ENCODE data around the gene MED23. TPM values are rescaled to one million over a fixed set of nuclear protein-coding genes. Genes with fewer than 3 reads are reported as not detected.

Gene MED23
- total RNA-seq, 1 donor from 2014 or later, result 29.5 TPM

DNA sequence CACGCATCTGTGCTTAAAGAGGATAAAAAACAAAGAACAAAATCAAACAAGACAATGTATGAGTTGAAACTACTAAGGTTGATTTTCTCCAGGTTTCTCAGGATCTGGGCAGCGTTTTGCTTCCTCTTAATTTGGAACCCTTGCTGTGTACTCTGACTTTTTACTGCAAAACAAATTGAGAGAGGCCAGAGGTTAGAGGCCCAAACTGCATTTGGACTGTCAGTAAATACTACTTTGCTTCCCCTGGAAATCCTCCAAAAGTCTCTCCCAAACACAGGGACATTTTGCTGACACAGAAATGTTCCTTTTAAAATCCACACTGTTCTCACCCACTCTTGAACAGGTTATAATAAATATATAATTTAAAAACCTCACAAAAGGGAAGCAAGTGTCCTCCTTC, 53.9 kb downstream of the MED23 start:
- H3K27me3 Mint-ChIP-seq (ENCODE audit: low read depth, unreplicated experiment), result no peaks in the 10 kb centered on the region
- FAIRE-seq, result no peak
- DNase-seq (ENCODE audit: low read depth), result no peak
- no peak for TF ChIP-seq EZH2 (IDR thresholded peaks at IDR 0.05; ENCODE audit: insufficient read depth, low read length)
- TF ChIP-seq, protein P1, sequence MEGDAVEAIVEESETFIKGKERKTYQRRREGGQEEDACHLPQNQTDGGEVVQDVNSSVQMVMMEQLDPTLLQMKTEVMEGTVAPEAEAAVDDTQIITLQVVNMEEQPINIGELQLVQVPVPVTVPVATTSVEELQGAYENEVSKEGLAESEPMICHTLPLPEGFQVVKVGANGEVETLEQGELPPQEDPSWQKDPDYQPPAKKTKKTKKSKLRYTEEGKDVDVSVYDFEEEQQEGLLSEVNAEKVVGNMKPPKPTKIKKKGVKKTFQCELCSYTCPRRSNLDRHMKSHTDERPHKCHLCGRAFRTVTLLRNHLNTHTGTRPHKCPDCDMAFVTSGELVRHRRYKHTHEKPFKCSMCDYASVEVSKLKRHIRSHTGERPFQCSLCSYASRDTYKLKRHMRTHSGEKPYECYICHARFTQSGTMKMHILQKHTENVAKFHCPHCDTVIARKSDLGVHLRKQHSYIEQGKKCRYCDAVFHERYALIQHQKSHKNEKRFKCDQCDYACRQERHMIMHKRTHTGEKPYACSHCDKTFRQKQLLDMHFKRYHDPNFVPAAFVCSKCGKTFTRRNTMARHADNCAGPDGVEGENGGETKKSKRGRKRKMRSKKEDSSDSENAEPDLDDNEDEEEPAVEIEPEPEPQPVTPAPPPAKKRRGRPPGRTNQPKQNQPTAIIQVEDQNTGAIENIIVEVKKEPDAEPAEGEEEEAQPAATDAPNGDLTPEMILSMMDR (IDR thresholded peaks at IDR 0.05; ENCODE audit: insufficient read depth, low read depth, low read length), result no peak
- Histone ChIP-seq H4K20me1 (ENCODE audit: insufficient read depth, low read length) (no peaks in the 10 kb centered on the region), H3K4me1 (ENCODE audit: insufficient read depth, low read length) (no peaks in the 10 kb centered on the region), H3K79me2 (ENCODE audit: insufficient read depth, low read length) (no peaks in the 10 kb centered on the region), H2AFZ (ENCODE audit: low read depth, low read length) (no peak overlapping the region), H3K36me3 (ENCODE audit: insufficient read depth, low read length) (no peaks in the 10 kb centered on the region), H3K9ac (ENCODE audit: low read length) (no peak overlapping the region), H3K27me3 (ENCODE audit: insufficient read depth, low read length) (no peaks in the 10 kb centered on the region), H3K27ac (ENCODE audit: low read depth, low read length) (no peak overlapping the region), H3K9me3 (ENCODE audit: insufficient read depth, low read depth, low read length) (no peaks in the 10 kb centered on the region), H3K4me3 (ENCODE audit: insufficient read depth, low read depth, low read length) (no peak overlapping the region), H3K4me2 (ENCODE audit: low read length) (no peak overlapping the region)
- H3K27ac Mint-ChIP-seq (ENCODE audit: unreplicated experiment), result no peak overlapping the region
- H3K4me3 Mint-ChIP-seq (ENCODE audit: unreplicated experiment), result no peak overlapping the region
- no peaks in the 10 kb centered on the region for H3K9me3 Mint-ChIP-seq (ENCODE audit: unreplicated experiment)
- H3K4me1 Mint-ChIP-seq (ENCODE audit: low read depth, unreplicated experiment), result no peaks in the 10 kb centered on the region
- H3K36me3 Mint-ChIP-seq (ENCODE audit: low read depth, unreplicated experiment), result peaks cover 2% of the 10 kb centered on the region

DNA sequence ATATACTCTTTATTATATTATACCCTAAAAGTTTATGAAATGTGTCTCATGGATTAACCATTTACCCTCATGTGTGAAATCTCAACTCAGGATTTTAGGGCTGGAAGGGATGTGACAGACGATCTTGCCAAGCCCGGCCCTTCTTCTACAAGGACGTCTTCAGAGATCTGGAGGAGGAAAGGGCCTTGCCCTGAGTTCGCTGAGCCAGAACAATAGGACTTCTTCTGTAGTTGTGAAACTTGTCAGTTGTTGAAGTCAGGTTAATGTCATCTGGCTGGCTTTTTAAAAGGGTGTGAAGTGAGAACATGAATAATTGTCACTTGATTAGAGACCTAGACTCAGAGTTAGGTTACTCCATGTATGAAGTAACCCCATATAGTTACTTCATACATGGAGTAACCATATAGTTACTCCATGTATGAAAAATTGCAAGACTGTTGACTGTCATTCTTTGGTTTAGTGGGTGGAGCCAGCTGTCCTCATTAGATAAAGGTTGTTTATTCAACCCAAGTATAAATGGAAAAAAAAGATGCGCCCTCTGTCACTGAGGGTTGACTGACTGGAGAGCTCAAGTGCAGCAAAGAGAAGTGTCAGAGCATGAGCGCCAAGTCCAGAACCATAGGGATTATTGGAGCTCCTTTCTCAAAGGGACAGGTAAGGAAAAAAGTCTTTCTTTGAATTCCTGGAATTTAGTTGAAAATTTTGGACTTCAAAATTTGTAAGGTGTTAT, 55.2 kb downstream of the MED23 start, which contains the start of gene ARG1:
ARG1 (plus strand) TSS at position 541 of the 730 bp plus-strand sequence; CDS start at position 598, 57 bp downstream.
- H3K4me2 ChIP-seq (ENCODE audit: low read length), result no peak within 1 kb of the TSS
- no peaks in the 10 kb centered on the region for H3K27me3 Mint-ChIP-seq (ENCODE audit: low read depth, unreplicated experiment)
- no peaks in the 10 kb centered on the region for H4K20me1 ChIP-seq (ENCODE audit: insufficient read depth, low read length)
- peaks cover 2% of the 10 kb centered on the region for H3K36me3 Mint-ChIP-seq (ENCODE audit: low read depth, unreplicated experiment)
- no peaks in the 10 kb centered on the region for H3K9me3 ChIP-seq (ENCODE audit: insufficient read depth, low read depth, low read length)
- TF ChIP-seq, protein P1 (IDR thresholded peaks at IDR 0.05; ENCODE audit: insufficient read depth, low read depth, low read length), result no peak
- no peak for TF ChIP-seq EZH2 (IDR thresholded peaks at IDR 0.05; ENCODE audit: insufficient read depth, low read length)
- no peaks in the 10 kb centered on the region for H3K4me1 ChIP-seq (ENCODE audit: insufficient read depth, low read length)
- H3K9ac ChIP-seq (ENCODE audit: low read length), result no peak within 1 kb of the TSS
- H3K4me1 Mint-ChIP-seq (ENCODE audit: low read depth, unreplicated experiment), result no peaks in the 10 kb centered on the region
- H3K27me3 ChIP-seq (ENCODE audit: insufficient read depth, low read length), result no peaks in the 10 kb centered on the region
- H3K4me3 ChIP-seq (ENCODE audit: insufficient read depth, low read depth, low read length), result no peak within 1 kb of the TSS
- no peaks in the 10 kb centered on the region for H3K79me2 ChIP-seq (ENCODE audit: insufficient read depth, low read length)
- DNase-seq (ENCODE audit: low read depth) (no peak), FAIRE-seq (no peak)
- H3K27ac ChIP-seq (ENCODE audit: low read depth, low read length), result no peak within 1 kb of the TSS
- no peak within 1 kb of the TSS for H3K27ac Mint-ChIP-seq (ENCODE audit: unreplicated experiment)
- H3K9me3 Mint-ChIP-seq (ENCODE audit: unreplicated experiment), result no peaks in the 10 kb centered on the region
- no peak within 1 kb of the TSS for H2AFZ ChIP-seq (ENCODE audit: low read depth, low read length)
- no peaks in the 10 kb centered on the region for H3K36me3 ChIP-seq (ENCODE audit: insufficient read depth, low read length)
- H3K4me3 Mint-ChIP-seq (ENCODE audit: unreplicated experiment), result no peak within 1 kb of the TSS

DNA sequence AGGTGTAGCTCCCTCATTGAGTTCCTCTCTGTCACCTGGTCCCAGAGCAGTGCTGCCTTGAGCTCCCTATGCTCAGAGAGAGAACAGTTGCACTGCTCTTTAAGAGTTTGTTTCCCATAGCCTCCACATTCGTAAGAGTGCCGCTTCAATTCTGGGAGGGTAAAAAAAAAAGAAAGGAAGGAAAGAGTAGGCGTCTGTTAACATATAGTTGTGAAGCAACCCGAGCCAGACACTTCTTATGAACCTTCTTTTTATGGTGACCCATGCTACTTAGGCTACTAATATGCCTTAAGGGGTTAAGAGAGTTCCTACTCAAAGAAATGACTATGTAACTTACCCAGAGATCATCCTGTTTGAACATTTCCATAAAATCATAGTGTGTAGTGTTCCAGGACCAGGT, 59.3 kb downstream of the MED23 start:
- Mint-ChIP-seq H3K4me3 (ENCODE audit: unreplicated experiment) (no peak overlapping the region), H3K4me1 (ENCODE audit: low read depth, unreplicated experiment) (no peaks in the 10 kb centered on the region), H3K27me3 (ENCODE audit: low read depth, unreplicated experiment) (no peaks in the 10 kb centered on the region), H3K27ac (ENCODE audit: unreplicated experiment) (no peak overlapping the region), H3K36me3 (ENCODE audit: low read depth, unreplicated experiment) (no peaks in the 10 kb centered on the region), H3K9me3 (ENCODE audit: unreplicated experiment) (no peaks in the 10 kb centered on the region)
- Histone ChIP-seq H3K27ac (ENCODE audit: low read depth, low read length) (no peak overlapping the region), H3K79me2 (ENCODE audit: insufficient read depth, low read length) (no peaks in the 10 kb centered on the region), H2AFZ (ENCODE audit: low read depth, low read length) (no peak overlapping the region), H3K9me3 (ENCODE audit: insufficient read depth, low read depth, low read length) (no peaks in the 10 kb centered on the region), H3K27me3 (ENCODE audit: insufficient read depth, low read length) (no peaks in the 10 kb centered on the region), H4K20me1 (ENCODE audit: insufficient read depth, low read length) (no peaks in the 10 kb centered on the region), H3K9ac (ENCODE audit: low read length) (no peak overlapping the region), H3K4me2 (ENCODE audit: low read length) (no peak overlapping the region), H3K4me3 (ENCODE audit: insufficient read depth, low read depth, low read length) (no peak overlapping the region), H3K4me1 (ENCODE audit: insufficient read depth, low read length) (no peaks in the 10 kb centered on the region), H3K36me3 (ENCODE audit: insufficient read depth, low read length) (no peaks in the 10 kb centered on the region)
- FAIRE-seq (no peak), DNase-seq (ENCODE audit: low read depth) (no peak)
- no peak for TF ChIP-seq EZH2 (IDR thresholded peaks at IDR 0.05; ENCODE audit: insufficient read depth, low read length)
- TF ChIP-seq, protein P1 (IDR thresholded peaks at IDR 0.05; ENCODE audit: insufficient read depth, low read depth, low read length), result no peak

Data from astrocyte (in vitro differentiated cells and primary cell).